Psoas muscle (tissue), 8 donors: ENCODE results near the gene PTPMT1. TPM values are rescaled to one million over a fixed set of nuclear protein-coding genes. Genes with fewer than 3 reads are reported as not detected.

ENCODE experiments used
- ATAC-seq, 4 donors: fragments of 200-7000 bp; cut with Tn5 transposase; one replicate each; pipeline ENCODE4 v1.9.1; 2020; ENCODE audit warnings: moderate library complexity in 3 of 4, mild to moderate bottlenecking in 2 of 4
- DNase-seq, 2 donors: peaks; one replicate each; pipeline ENCODE4 v3.0.0-alpha.2; 2020
- H3K27ac ChIP-seq: fragments of 200-600 bp; one replicate; pipeline ENCODE4 v1.8.0; 2022
- H3K27me3 ChIP-seq, 3 donors: fragments of 200-600 bp in 1 of 3; one replicate each; pipeline versions ENCODE4 v1.6.1 to v1.8.0; 2013 to 2022; ENCODE audit warnings: low read length in 2 of 3, mild to moderate bottlenecking in 2 of 3, moderate library complexity in 1 of 3; ENCODE audit not compliant: insufficient read depth in 3 of 3
- H3K36me3 ChIP-seq, 2 donors: fragments of 200-600 bp in 1 of 2; one replicate each; pipeline versions ENCODE4 v1.6.1 to v1.8.0; 2013 to 2022; ENCODE audit warnings: low read depth in 1 of 2, mild to moderate bottlenecking in 1 of 2, moderate library complexity in 1 of 2; ENCODE audit not compliant: insufficient read depth in 1 of 2
- H3K4me1 ChIP-seq: fragments of 200-600 bp; one replicate; pipeline ENCODE4 v1.8.0; 2022
- H3K4me3 ChIP-seq: fragments of 200-600 bp; one replicate; pipeline ENCODE4 v1.8.0; 2022; ENCODE audit warnings: mild to moderate bottlenecking
- H3K9me3 ChIP-seq: fragments of 200-600 bp; one replicate; pipeline ENCODE4 v1.8.0; 2022
- CTCF ChIP-seq: fragments of 200-600 bp; IDR thresholded peaks from one replicate; pipeline ENCODE4 v1.8.0; 2022; ENCODE audit warnings: antibody characterized with exemption
- WGBS, 3 donors: extraction: QIAGEN DNeasy Blood & Tissue Kit; methylation state at CpG; one replicate each; pipeline versions ENCODE4 v1.1.6 to v1.1.7; 2013; 5-methylcytosine and 5-hydroxymethylcytosine counted together
- intact Hi-C, 2 donors: fragments of 100-400 bp; cut with DNase I; formaldehyde crosslinking; loops; one replicate each; pipeline versions ENCODE4 v1.11.0 to v1.14.2; 2022
- long read RNA-seq, 2 donors: library from polyadenylated mRNA; unstranded; transcript quantifications; one replicate each; pipeline ENCODE4 v2.0.0, GENCODE V29; 2021
- polyA plus RNA-seq, 3 donors: library from polyadenylated mRNA; stranded (reverse); fragments of 200-250 nt; gene quantifications; one replicate each; pipeline ENCODE4 v1.2.3, GENCODE V29; 2013
- total RNA-seq, 4 donors: library from RNA; stranded (reverse); fragmentation: NEBNext Ultra II Directional in 2 of 4; extraction: Animal tissue kit (Norgen Biotek cat#: 25700) in 2 of 4; gene quantifications; one replicate each; pipeline versions ENCODE4 v1.2.1 to v1.2.4, GENCODE V29; 2021 to 2023
- donor health status: healthy with polysubstance abuse.
- donor health status: DM: no; HTN: no; CAD: no; lungs with moderate emphysema.
- donor health status: Bipolar disorder and iron deficiency.
- donor health status: healthy.
- donor health status: DM: yes; HTN: yes; CAD: no.
- donor health status: DM: no; HTN: no; CAD: no.
- donor health status: DM: no; HTN: no; CAD: no.
- donor health status: DM: yes; HTN: yes; CAD: no.

The PTPMT1 gene
- 10 to 100 TPM; 20.9 to 37.8 (median 27.0) TPM for total RNA-seq
- 10 to 100 TPM; 34.5 to 40.3 (median 38.7) TPM for polyA plus RNA-seq
- long read RNA-seq, donor 1, transcript PTPMT1-202 (4 exons, 768 nt) = major isoform, 20 of 26 reads
- long read RNA-seq, donor 1, partial matches to known transcripts = 0 of 26 reads
- long read RNA-seq, donor 1, other reads (novel, unspliced or antisense) = 0 of 26 reads
- long read RNA-seq, donor 2, transcript PTPMT1-202 (4 exons, 768 nt) = major isoform, 40 of 54 reads
- long read RNA-seq, donor 2, transcript PTPMT1-201 (3 exons, 928 nt) = minor isoform, 7 of 54 reads
- long read RNA-seq, donor 2, transcript PTPMT1-205 (3 exons, 1,611 nt) = minor isoform, 7 of 54 reads
- long read RNA-seq, donor 2, partial matches to known transcripts = 0 of 54 reads
- long read RNA-seq, donor 2, other reads (novel, unspliced or antisense) = 0 of 54 reads

- 0 to 1% (median 1%) methylated on average over 53 to 86 of the region's 86 CpGs for WGBS, 3 donors
- intact Hi-C loops = no loop called here
Measured at GRCh38 chr11:47565340-47566148, at the start of gene PTPMT1. TSS of gene PTPMT1 (plus strand) at chr11:47565599. CDS start at chr11:47565623, 24 bp downstream.

GRCh38 chr11:47516155-47516554 lies 49.2 kb upstream of the PTPMT1 start:
- H3K36me3 ChIP-seq = no peaks in the 10 kb centered on the region
- no peak for ATAC-seq
- intact Hi-C loops = loop anchor here (5.0 kb wide), 1 partner anchor 36 kb away; the partner anchor contains the start of gene CELF1 (in 2 of the 2)
- peak overlapping the region; percentile 76 for H3K27ac ChIP-seq
- whole genome bisulfite sequencing, 3 donors = 65 to 76% (median 72%) methylated on average over 3 of the region's 3 CpGs
- peaks cover 90% of the 10 kb centered on the region for H3K4me1 ChIP-seq
- no peaks in the 10 kb centered on the region for H3K27me3 ChIP-seq
- DNase-seq = no peak
- no peaks in the 10 kb centered on the region for H3K9me3 ChIP-seq
- no peak for TF ChIP-seq CTCF
- H3K4me3 ChIP-seq = no peak overlapping the region

More at GRCh38 chr11:47565340-47566148, at the start of gene PTPMT1:
- no peaks in the 10 kb centered on the region for H3K9me3 ChIP-seq
- DNase-seq (peak; percentile 83 to 86), ATAC-seq (peak; percentile 90 to 95 (median 94))
- no peak for TF ChIP-seq CTCF
- peak within 1 kb of the TSS; percentile 97 for H3K4me3 ChIP-seq
- H3K27me3 ChIP-seq = no peaks in the 10 kb centered on the region
- H3K27ac ChIP-seq = peak within 1 kb of the TSS; percentile 83
- peaks cover 16% of the 10 kb centered on the region for H3K4me1 ChIP-seq
- peaks cover 0 to 23% of the 10 kb centered on the region in 2 donors for H3K36me3 ChIP-seq

GRCh38 chr11:47516984-47517853 lies 48.2 kb upstream of the PTPMT1 start:
- 56 to 78% (median 58%) methylated on average over 10 of the region's 10 CpGs for WGBS, 3 donors
- DNase-seq (no peak), ATAC-seq (no peak)
- Histone ChIP-seq H3K27me3 (no peaks in the 10 kb centered on the region), H3K36me3 (no peaks in the 10 kb centered on the region), H3K9me3 (no peaks in the 10 kb centered on the region), H3K4me1 (peaks cover 91% of the 10 kb centered on the region), H3K4me3 (peak overlapping the region; percentile 24), H3K27ac (peak overlapping the region; percentile 76)
- intact Hi-C loops = loop anchor here (5.0 kb wide), 1 partner anchor 35 kb away; the partner anchor contains the start of gene CELF1 (in 2 of the 2)
- TF ChIP-seq CTCF = no peak

- ATAC-seq = no peak
- H3K4me3 ChIP-seq = peak overlapping the region; percentile 24
- WGBS, 3 donors = 45 to 51% (median 51%) methylated on average over 3 of the region's 3 CpGs
- peak overlapping the region; percentile 76 for H3K27ac ChIP-seq
- no peaks in the 10 kb centered on the region for H3K36me3 ChIP-seq
- no peaks in the 10 kb centered on the region for H3K27me3 ChIP-seq
- no peak for TF ChIP-seq CTCF
- H3K9me3 ChIP-seq = no peaks in the 10 kb centered on the region
- intact Hi-C loops = loop anchor here (5.0 kb wide), 1 partner anchor 34 kb away; the partner anchor contains the start of gene CELF1 (in 2 of the 2)
- DNase-seq = no peak
- H3K4me1 ChIP-seq = peaks cover 94% of the 10 kb centered on the region
Measured at GRCh38 chr11:47518212-47518964, 47.0 kb upstream of the PTPMT1 start.
